T47D (cell line): ENCODE measurements around the gene KRCC1.
A peak's percentile ranks its signal among the peaks of the same experiment; 100 is the strongest.
"Not testable (repeated sequence)": the region's sequence is repeated elsewhere in the genome, so short reads cannot be mapped to it uniquely, and the experiment has no call there.

Experiments
- DNase-seq, 2 experiments: peaks; one replicate each; pipeline versions ENCODE4 v3.0.0 to v3.0.0-alpha.2; 2011 to 2012; ENCODE audit warnings: low read depth in 1 of 2, low spot score in 1 of 2
- JUND ChIP-seq: IDR thresholded peaks from 2 replicates; pipeline ENCODE4 v1.6.1; 2012; ENCODE audit warnings: low read depth
- in situ Hi-C: cut with HindIII; loops from 2 replicates; pipeline ENCODE4 v1.10.0; 2016; ENCODE audit warnings: low sequenced_read_pairs, low pct_unique_long_range_greater_than_20kb

The KRCC1 gene

GRCh38 chr2:88022669-88022921, 33.0 kb downstream of the KRCC1 start:
- no peak for DNase-seq
- TF ChIP-seq JUND, result no peak
- in situ Hi-C loops, result no loop called here

GRCh38 chr2:88019985-88020384, 35.6 kb downstream of the KRCC1 start:
- TF ChIP-seq JUND, result no peak
- in situ Hi-C loops, result no loop called here
- DNase-seq, result no peak

GRCh38 chr2:88018909-88019308, 36.7 kb downstream of the KRCC1 start:
- TF ChIP-seq JUND, result no peak
- in situ Hi-C loops, result no loop called here

GRCh38 chr2:88018077-88018805, 37.3 kb downstream of the KRCC1 start:
- in situ Hi-C loops, DNase-seq: not testable (repeated sequence)

More at GRCh38 chr2:88018909-88019308, 36.7 kb downstream of the KRCC1 start:
- no peak for DNase-seq

- DNase-seq, in situ Hi-C loops: not testable (repeated sequence)
Measured at GRCh38 chr2:88017780-88018038, 37.9 kb downstream of the KRCC1 start.

- TF ChIP-seq JUND, result no peak
- DNase-seq, result peak; percentile 50 to 75
- in situ Hi-C loops, result no loop called here
Measured at GRCh38 chr2:88016960-88017779, 38.4 kb downstream of the KRCC1 start.

GRCh38 chr2:88016086-88016959, 39.3 kb downstream of the KRCC1 start, which contains the start of gene RNU2-63P:
Gene RNU2-63P (minus strand): TSS chr2:88016547.
- in situ Hi-C loops, result no loop called here
- TF ChIP-seq JUND, result 0 out of 2 replicates have a peak, but pooled peaks have one; percentile 21
- DNase-seq, result peak in 1 of 2 experiments; percentile 89

- in situ Hi-C loops, result no loop called here
- no peak for DNase-seq
- TF ChIP-seq JUND, result no peak
Measured at GRCh38 chr2:88011011-88011410, 44.6 kb downstream of the KRCC1 start.

GRCh38 chr2:88010136-88010535, 45.4 kb downstream of the KRCC1 start:
- no peak for DNase-seq
- no peak for TF ChIP-seq JUND
- in situ Hi-C loops, result no loop called here

- no peak for TF ChIP-seq JUND
- in situ Hi-C loops, result no loop called here
- DNase-seq, result no peak
Measured at GRCh38 chr2:88006912-88007439, 48.6 kb downstream of the KRCC1 start.

- DNase-seq, result no peak
- in situ Hi-C loops, result no loop called here
- no peak for TF ChIP-seq JUND
Measured at GRCh38 chr2:88005776-88006175, 49.8 kb downstream of the KRCC1 start.

GRCh38 chr2:88003074-88003755, 52.4 kb downstream of the KRCC1 start:
- TF ChIP-seq JUND, result no peak
- no peak for DNase-seq
- in situ Hi-C loops, result no loop called here
